ENCODE data around the gene TAF11L8.
"Not testable (repeated sequence)": the region's sequence is repeated elsewhere in the genome, so short reads cannot be mapped to it uniquely, and the experiment has no call there.

Gene TAF11L8

GRCh38 chr5:17590860-17591259 is at the start of gene TAF11L8:
Gene TAF11L8 (minus strand): TSS chr5:17590960.
- DNase-seq, result not testable (repeated sequence)

GRCh38 chr5:17634160-17634559 is 43.4 kb upstream of the TAF11L8 start, which contains the start of gene TAF11L14:
Gene TAF11L14 (plus strand): TSS chr5:17634460.
- no peak for DNase-seq

GRCh38 chr5:17631788-17632187 is 41.0 kb upstream of the TAF11L8 start, which contains the start of gene TAF11L13:
Gene TAF11L13 (plus strand): TSS chr5:17632088.
- not testable (repeated sequence) for DNase-seq

- DNase-seq, result no peak
These were observed 34.9 kb upstream of the TAF11L8 start for GRCh38 chr5:17625686-17626085.

GRCh38 chr5:17620627-17621026 is 29.9 kb upstream of the TAF11L8 start:
- no peak for DNase-seq

- DNase-seq, result no peak
These were observed 28.6 kb upstream of the TAF11L8 start for GRCh38 chr5:17619354-17619753.

- no peak for DNase-seq
These were observed 24.3 kb upstream of the TAF11L8 start for GRCh38 chr5:17614872-17615605.

- DNase-seq, result not testable (repeated sequence)
These were observed 19.3 kb upstream of the TAF11L8 start, which contains the start of gene TAF11L12 for GRCh38 chr5:17610092-17610491. Gene TAF11L12 (plus strand): TSS chr5:17610392.

- DNase-seq, result not testable (repeated sequence)
These were observed 16.7 kb upstream of the TAF11L8 start for GRCh38 chr5:17607461-17607860.

- DNase-seq, result no peak
These were observed 14.2 kb upstream of the TAF11L8 start for GRCh38 chr5:17604951-17605350.

- not testable (repeated sequence) for DNase-seq
These were observed 13.1 kb upstream of the TAF11L8 start, which contains the start of gene TAF11L11 for GRCh38 chr5:17603880-17604279. Gene TAF11L11 (plus strand): TSS chr5:17604183.

GRCh38 chr5:17597728-17598127 is 7.0 kb upstream of the TAF11L8 start, which contains the start of gene TAF11L10:
Gene TAF11L10 (minus strand): TSS chr5:17597828.
- not testable (repeated sequence) for DNase-seq

- not testable (repeated sequence) for DNase-seq
These were observed 3.5 kb upstream of the TAF11L8 start, which contains the start of gene TAF11L9 for GRCh38 chr5:17594255-17594654. Gene TAF11L9 (minus strand): TSS chr5:17594394.

- not testable (repeated sequence) for DNase-seq
These were observed 5.1 kb downstream of the TAF11L8 start, which contains the start of gene TAF11L7 for GRCh38 chr5:17585658-17586057. Gene TAF11L7 (minus strand): TSS chr5:17585758.
